Retina (tissue), 1 donor: ENCODE measurements around the gene CHAC1.
A peak's percentile ranks its signal among the peaks of the same experiment; 100 is the strongest.

Experiments
- DNase-seq: peaks from one replicate; pipeline ENCODE4 v3.0.0-alpha.2; 2016

Gene CHAC1

GRCh38 chr15:40952901-40953712, at the start of gene CHAC1:
Gene CHAC1, plus strand, starts transcription at chr15:40953471. Its CDS starts 113 bp downstream, at chr15:40953584.
- DNase-seq, result peak; percentile 97

DNA sequence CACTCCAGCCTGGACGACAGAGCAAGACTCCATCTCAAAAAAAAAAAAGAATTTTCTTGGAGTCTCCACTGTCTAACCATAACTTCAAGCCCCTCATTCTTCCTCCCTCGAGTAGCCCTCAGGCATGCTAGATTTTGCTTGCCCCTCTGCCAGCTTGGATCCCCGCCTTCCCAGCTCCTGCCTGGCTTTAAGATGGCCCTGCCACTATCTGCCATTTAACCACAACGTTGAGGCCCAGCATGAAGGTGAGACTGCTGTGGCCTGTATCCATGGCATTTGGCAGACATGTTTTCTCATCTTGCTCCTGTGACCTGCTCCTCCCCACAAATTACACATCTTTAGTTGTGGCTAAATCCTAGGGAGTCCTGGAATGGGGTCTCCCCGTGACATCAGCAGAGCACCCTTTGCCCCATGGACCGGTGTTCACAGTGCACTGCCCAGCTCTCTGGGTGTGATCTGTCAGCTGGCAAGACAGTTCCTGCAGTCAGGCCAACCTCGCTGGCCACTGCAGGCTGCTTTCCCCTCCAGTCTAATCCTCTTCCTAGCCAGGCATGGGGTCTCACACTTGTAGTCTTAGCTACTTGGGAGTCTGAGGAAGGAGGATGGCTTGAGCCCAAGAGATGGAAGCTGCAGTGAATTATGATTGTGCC, 48.6 kb upstream of the CHAC1 start:
- no peak for DNase-seq

DNA sequence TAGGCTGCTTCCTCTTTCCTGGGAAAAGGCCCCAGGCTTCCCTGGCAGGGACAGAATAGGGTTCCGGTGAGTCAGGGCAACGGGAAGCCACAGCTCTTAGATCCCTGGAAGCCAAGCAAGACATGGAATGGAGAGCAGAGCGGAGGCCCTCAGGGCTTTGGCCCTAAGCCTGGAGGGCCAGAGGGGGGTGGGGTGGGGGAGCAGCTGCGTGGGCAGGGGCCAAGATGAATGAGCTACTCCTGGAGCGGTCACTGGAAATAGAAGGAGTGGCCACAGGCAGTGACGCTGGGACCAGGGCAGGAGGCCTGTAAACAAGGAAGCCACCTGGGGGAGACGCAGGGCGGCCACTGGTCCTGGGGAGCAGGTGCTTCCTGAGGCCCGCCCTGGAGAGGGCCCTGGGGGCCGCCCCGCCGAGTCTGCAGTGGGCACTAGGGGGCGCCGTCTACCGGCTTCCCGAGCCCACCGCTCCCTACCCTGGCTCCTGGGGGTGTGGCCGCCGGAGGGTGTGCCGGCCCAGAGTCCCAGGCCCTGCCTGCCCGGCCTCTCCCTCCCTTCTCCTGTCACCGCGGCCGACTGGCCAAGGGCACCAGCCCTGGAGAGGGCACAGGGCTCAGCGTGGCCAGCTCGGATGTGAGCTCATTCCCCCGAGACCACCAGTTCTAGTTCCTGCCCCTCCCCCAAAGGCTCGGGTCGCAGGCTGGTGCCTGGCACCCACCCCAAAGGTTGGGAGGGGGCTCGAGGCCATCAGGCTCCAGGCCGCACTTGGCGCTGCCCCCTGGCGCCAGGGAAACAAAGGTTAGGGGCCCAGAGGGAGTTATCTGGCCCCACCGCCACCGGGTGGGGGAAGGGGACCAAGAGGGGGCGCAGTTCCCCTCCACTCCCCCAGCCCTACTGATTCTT, 46.9 kb upstream of the CHAC1 start:
- DNase-seq, result peak; percentile 94

- DNase-seq, result no peak
These were observed 46.1 kb upstream of the CHAC1 start for GRCh38 chr15:40906991-40907802.

DNA sequence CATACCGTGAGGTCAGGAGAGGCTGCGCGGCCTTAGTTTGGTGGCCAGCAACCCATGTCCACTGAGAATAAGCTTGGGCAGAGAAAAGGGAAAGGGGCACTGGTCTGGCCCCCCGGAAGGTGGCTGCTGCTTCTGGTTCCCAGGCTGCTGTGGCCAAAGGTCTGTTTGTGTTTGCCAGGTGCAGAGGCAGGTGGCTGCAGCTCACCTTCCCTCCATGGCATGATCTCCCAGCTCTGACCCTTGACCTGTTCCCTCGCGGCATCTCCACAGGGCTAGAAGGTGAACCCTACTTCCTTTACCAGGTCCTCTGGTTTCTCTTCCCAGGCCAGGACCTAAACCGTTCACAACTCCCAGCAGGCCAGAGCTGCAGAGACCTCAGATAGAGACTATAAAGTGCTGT, 45.2 kb upstream of the CHAC1 start:
- no peak for DNase-seq

- no peak for DNase-seq
These were observed 43.3 kb upstream of the CHAC1 start for GRCh38 chr15:40909662-40910630.

DNA sequence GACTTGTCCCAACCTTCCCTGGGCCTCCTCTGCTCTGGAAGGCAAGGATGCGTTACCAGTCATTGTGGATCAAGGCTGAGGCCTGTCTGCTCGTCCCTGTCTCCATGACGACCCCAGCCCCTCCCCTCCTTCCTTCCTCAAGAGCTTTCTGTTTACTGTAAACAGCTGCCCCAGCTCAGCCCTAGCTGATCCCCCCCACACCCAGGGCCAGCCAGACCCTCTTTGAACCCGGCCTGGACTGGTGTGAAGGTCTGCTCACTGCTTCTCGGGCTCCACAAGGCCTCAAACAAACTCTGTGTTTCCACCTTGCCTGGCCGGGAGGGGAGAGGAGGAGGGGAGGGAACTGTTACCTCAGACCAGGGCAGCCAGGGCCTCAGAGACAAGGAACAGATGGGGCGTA, 42.1 kb upstream of the CHAC1 start:
- peak; percentile 90 for DNase-seq

DNA sequence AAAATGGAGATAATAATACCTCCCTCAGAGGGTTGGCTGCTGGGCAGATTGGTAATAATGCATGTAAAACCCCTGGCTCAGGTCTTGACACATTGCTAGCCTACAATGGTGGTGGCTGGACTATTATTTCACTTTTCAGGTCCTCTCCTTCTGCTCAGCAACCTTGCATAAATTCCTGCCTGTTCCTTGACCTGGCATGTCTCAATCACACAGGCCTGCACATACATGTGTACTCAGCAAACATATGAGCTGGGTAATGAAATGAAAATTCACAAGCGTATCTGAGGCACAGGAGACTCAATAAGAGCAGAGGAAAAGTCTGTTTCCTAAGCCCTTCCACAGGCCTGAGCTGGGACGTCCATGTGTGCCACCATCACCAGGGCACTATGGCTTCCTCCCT, 41.6 kb upstream of the CHAC1 start:
- DNase-seq, result no peak

DNA sequence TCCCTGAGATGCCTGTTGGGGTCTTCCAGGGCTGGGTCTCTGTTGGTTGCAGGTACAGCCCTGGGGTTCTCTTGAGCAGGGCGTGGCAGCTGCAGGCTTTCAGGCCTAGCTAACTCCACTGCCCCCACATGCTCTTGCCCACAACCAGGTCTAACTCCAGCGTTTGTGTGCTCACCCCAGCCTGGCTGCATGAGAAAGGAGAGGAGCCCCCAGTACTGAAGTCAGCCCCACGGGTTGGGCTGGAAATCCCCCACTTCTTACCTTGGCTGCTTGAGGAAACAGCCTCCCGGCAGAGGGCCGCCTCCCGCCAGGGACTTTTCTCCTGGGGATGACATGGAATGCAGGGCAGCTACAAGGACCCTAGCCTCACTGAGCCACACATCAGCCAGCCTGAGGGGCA, 40.8 kb upstream of the CHAC1 start:
- no peak for DNase-seq

GRCh38 chr15:40914013-40914412, 39.3 kb upstream of the CHAC1 start:
- DNase-seq, result no peak

DNA sequence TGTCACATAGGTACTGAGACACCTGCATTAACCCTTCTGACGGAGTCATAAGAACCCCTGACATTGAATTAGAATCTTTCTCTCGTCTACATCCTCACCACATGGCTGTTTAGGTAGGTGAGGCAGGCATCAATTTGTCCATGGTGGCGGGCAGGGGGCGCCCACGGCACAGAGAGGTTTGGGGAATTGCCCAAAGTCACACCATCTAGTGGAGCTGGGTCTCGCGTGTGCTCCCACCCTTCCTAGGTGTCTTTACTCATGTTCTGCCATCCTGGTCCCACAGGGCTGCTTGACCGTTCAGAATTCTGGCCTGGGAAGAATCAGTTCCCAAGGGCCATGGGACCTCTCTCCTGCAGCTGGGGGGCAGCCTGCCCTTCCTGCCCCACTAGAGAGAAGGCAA, 38.8 kb upstream of the CHAC1 start:
- no peak for DNase-seq

- no peak for DNase-seq
These were observed 38.1 kb upstream of the CHAC1 start for GRCh38 chr15:40915116-40915661.

- no peak for DNase-seq
These were observed 37.6 kb upstream of the CHAC1 start for GRCh38 chr15:40915679-40916078.

DNA sequence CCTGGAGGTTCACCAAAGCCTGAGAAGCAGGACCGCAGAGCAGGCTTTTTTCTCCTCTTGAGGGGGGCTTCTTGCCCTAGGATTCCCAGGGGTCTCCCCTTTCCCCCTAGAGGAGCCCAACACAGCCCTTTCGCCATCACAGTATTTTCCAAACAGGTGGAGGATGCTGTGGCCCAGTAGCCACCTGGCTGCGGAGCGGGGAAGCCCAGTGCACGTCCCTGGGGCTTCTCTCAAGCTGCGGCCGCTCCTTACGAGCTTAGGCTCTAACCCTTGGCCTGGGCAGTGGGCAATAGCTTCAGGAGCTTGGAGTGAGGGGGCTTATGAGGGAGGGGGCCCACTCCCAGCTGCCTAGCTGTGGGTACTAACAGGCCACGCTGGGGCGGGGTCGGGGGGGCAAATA, 35.7 kb upstream of the CHAC1 start:
- no peak for DNase-seq

- DNase-seq, result peak; percentile 86
These were observed 35.0 kb upstream of the CHAC1 start for GRCh38 chr15:40918146-40918798.

DNA sequence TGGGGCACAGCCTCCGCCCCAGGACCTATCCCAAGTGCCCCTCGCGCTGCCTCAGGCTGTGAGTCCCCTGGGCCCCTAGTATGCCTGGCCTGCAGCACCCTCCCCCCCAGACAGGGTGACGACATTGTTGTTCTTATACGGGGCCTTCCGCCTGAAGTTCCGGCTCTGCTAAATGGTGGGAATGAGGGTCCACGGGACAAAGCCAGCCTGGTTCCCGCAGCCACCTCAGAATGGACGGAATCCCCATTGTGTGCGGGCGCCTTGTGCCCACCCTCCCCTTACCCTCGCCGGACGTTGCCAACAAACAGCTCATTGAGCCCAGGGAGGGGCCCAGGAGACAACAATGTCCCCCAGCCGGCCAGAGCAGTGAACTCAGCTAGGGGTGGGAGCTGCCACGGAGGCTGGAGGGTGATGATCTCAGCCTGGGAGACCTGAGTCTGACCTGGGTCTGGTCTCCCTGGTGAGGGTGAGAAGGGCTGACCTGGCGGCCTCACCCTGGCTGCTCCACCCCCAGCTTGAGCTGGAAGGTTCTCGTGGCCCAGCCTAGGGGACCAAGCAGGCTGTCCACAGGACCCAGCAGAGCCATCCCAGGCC, 34.4 kb upstream of the CHAC1 start:
- peak; percentile 66 for DNase-seq

DNA sequence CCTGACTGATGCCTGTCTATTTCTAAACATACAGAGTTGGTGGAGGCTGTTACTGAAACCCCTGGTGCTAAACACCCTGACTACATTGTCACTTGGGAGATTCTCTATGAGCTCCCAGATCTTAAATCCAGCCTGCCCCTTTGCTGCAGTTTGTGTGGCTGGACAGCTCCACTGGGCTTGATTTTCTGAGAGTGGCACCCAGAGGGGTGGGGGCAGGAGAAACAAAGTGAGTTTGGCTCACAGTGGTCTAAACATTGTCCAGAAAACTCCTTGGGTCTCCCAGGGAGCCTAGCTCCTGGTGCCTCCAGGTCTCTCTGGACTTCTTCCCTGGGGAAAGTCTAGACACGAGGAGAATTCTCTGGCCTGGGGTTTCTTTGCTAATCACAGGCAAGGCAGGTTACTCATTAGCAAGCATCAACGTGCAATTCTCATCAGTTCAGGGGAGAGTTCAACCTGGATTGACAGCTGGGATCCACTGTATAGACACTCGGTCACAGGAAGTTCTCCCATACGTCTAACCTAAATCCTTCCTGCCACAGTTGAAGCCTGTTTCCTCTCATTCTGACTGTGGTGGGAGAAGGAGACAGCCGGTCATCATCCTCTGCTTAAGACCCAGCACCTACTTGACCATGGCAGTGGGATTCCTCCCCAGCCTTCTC, 31.2 kb upstream of the CHAC1 start:
- no peak for DNase-seq

DNA sequence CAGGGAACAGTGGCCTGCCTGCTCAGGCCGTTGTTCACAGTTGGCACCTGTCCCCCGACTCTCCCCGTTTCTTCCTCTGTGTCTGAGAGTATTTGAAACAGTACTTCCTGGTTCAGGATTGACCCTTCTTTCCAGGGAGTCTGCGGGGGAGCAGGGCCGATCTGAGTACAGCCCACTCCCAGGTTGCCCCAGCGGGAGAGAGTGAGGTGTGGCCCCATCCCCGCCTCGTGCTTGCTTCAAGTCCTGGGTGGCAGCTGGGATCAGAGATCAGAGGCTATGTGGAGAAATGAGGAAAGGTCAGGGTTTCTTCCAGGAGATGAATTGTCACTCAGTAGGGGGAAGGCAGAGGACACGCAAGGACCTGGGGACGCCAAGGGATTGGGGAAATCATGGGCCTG, 30.7 kb upstream of the CHAC1 start:
- DNase-seq, result no peak

DNA sequence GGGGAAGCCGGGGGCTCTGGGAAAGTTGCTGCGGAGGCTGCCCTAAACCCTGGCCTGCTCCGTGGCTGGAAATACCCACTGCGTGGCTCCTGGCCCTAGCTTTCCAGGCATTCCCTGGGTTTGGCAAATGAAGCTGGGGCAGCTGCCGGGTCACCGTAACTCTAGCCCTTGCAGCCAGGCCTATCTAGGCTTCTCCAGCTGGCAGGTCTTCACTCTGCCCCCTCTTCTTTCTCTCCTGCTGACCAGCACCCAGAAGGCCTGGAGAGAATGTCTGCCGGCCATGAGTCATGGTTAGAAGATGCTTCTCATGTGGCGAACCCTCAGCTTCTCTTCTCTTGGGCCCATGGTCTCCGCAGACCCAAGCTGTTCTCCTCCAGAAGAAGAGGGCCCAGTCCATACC, 29.7 kb upstream of the CHAC1 start:
- no peak for DNase-seq

- no peak for DNase-seq
These were observed 27.8 kb upstream of the CHAC1 start for GRCh38 chr15:40925495-40925862.
